Neural cell (in vitro differentiated cells): ENCODE data around the gene SH3RF3. TPM values are rescaled to one million over a fixed set of nuclear protein-coding genes. Genes with fewer than 3 reads are reported as not detected.
"Not testable (repeated sequence)": the region's sequence is repeated elsewhere in the genome, so short reads cannot be mapped to it uniquely, and the experiment has no call there.

Experiments
- H2AFZ ChIP-seq: fragments of 200-600, 300-800 bp; sonication (generic), shearing (Covaris generic); 2 replicates; pipeline ENCODE4 v1.6.0; 2014; ENCODE audit warnings: low read depth, mild to moderate bottlenecking, antibody characterized with exemption, low read length, moderate library complexity
- H3F3A ChIP-seq: fragments of 200-600 bp; shearing (Covaris generic); 2 replicates; pipeline ENCODE4 v1.6.1; 2016; ENCODE audit warnings: mild to moderate bottlenecking, moderate library complexity, mixed read lengths, antibody characterized with exemption, low read length; ENCODE audit not compliant: insufficient read depth, poor library complexity, severe bottlenecking
- H3K27ac ChIP-seq: fragments of 200-600, 300-800 bp; sonication (generic), shearing (Covaris generic); 2 replicates; pipeline ENCODE4 v1.5.1; 2014; ENCODE audit warnings: mild to moderate bottlenecking, low read length, moderate library complexity
- H3K27me3 ChIP-seq: fragments of 300-800, 200-600 bp; sonication (generic), shearing (Covaris generic); 2 replicates; pipeline ENCODE4 v1.6.0; 2014; ENCODE audit warnings: mild to moderate bottlenecking, low read depth, low read length, moderate library complexity; ENCODE audit not compliant: insufficient read depth
- H3K36me3 ChIP-seq: fragments of 300-800, 200-600 bp; sonication (generic), shearing (Covaris generic); 2 replicates; pipeline ENCODE4 v1.5.1; 2014; ENCODE audit warnings: mild to moderate bottlenecking, antibody characterized with exemption, low read length, moderate library complexity; ENCODE audit not compliant: insufficient read depth
- H3K4me2 ChIP-seq: fragments of 300-800, 200-600 bp; sonication (generic), shearing (Covaris generic); 2 replicates; pipeline ENCODE4 v1.6.0; 2014; ENCODE audit warnings: mild to moderate bottlenecking, low read length
- H3K4me3 ChIP-seq: fragments of 300-800, 200-600 bp; sonication (generic), shearing (Covaris generic); 2 replicates; pipeline ENCODE4 v1.5.1; 2014; ENCODE audit warnings: mild to moderate bottlenecking, low read length, moderate library complexity
- H3K79me2 ChIP-seq: fragments of 200-600 bp; shearing (Covaris generic); replicated peaks from 2 replicates; pipeline ENCODE4 v1.6.0; 2014; ENCODE audit warnings: mild to moderate bottlenecking, low read length, moderate library complexity; ENCODE audit not compliant: insufficient read depth
- H3K9ac ChIP-seq: fragments of 300-800, 200-600 bp; sonication (generic), shearing (Covaris generic); 2 replicates; pipeline ENCODE4 v1.6.1; 2016; ENCODE audit warnings: mild to moderate bottlenecking, low read length, mixed read lengths
- H3K9me2 ChIP-seq: fragments of 200-600 bp; shearing (Covaris generic); 2 replicates; pipeline ENCODE4 v1.6.1; 2016; ENCODE audit warnings: mild to moderate bottlenecking, low read length, mixed read lengths; ENCODE audit not compliant: insufficient read depth
- H3K9me3 ChIP-seq: fragments of 200-600, 300-800 bp; sonication (generic), shearing (Covaris generic); 2 replicates; pipeline ENCODE4 v1.6.1; 2016; ENCODE audit warnings: mild to moderate bottlenecking, mixed run types, low read length, moderate library complexity, mixed read lengths
- H4K20me1 ChIP-seq: fragments of 200-600 bp; shearing (Covaris generic); 2 replicates; pipeline ENCODE4 v1.6.1; 2016; ENCODE audit warnings: mild to moderate bottlenecking, mixed run types; ENCODE audit not compliant: insufficient read depth
- EP300 ChIP-seq: fragments of 450-650 bp; conservative IDR thresholded peaks from 2 replicates; pipeline ENCODE4 v1.6.1; 2014; ENCODE audit warnings: antibody characterized with exemption, mild to moderate bottlenecking, moderate library complexity; ENCODE audit not compliant: poor library complexity, severe bottlenecking
- EZH2 ChIP-seq: fragments of 200-600, 300-800 bp; shearing (Covaris generic), sonication (generic); IDR thresholded peaks from 2 replicates; pipeline ENCODE4 v1.6.1; 2014; ENCODE audit warnings: antibody characterized with exemption, low read length, borderline replicate concordance, mild to moderate bottlenecking; ENCODE audit not compliant: insufficient read depth, poor library complexity, severe bottlenecking
- MXI1 ChIP-seq: fragments of 450-650 bp; conservative IDR thresholded peaks from 2 replicates; pipeline ENCODE4 v1.6.1; 2014; ENCODE audit warnings: antibody characterized with exemption, mild to moderate bottlenecking; ENCODE audit not compliant: poor library complexity, severe bottlenecking
- POLR2AphosphoS5 ChIP-seq: IDR thresholded peaks from 2 replicates; pipeline ENCODE4 v1.6.1; 2012
- RAD21 ChIP-seq: fragments of 450-650 bp; conservative IDR thresholded peaks from 2 replicates; pipeline ENCODE4 v1.6.1; 2014; ENCODE audit warnings: antibody characterized with exemption, mild to moderate bottlenecking, moderate library complexity
- SMC3 ChIP-seq: fragments of 450-650 bp; conservative IDR thresholded peaks from 2 replicates; pipeline ENCODE4 v1.6.1; 2014; ENCODE audit warnings: antibody characterized with exemption, mild to moderate bottlenecking, moderate library complexity; ENCODE audit not compliant: poor library complexity
- TAF1 ChIP-seq: IDR thresholded peaks from 2 replicates; pipeline ENCODE4 v1.6.1; 2012; ENCODE audit warnings: low read depth
- polyA plus RNA-seq: library from polyadenylated mRNA; depleted of rRNA; stranded (reverse); fragments of >200 nt; gene quantifications from 2 replicates; pipeline ENCODE4 v1.2.3, GENCODE V29; 2014
- TF ChIP-seq, protein P1 (sequence below): IDR thresholded peaks from 2 replicates; pipeline ENCODE4 v1.6.1; 2012; ENCODE audit warnings: borderline replicate concordance
- TF ChIP-seq, protein P2 (sequence below): fragments of 450-650 bp; IDR thresholded peaks from 2 replicates; pipeline ENCODE4 v1.5.1; 2014; ENCODE audit warnings: antibody characterized with exemption, mild to moderate bottlenecking, moderate library complexity; ENCODE audit not compliant: poor library complexity, severe bottlenecking

The SH3RF3 gene
- polyA plus RNA-seq, 1 donor from 2014 or later: 0.53 TPM

DNA sequence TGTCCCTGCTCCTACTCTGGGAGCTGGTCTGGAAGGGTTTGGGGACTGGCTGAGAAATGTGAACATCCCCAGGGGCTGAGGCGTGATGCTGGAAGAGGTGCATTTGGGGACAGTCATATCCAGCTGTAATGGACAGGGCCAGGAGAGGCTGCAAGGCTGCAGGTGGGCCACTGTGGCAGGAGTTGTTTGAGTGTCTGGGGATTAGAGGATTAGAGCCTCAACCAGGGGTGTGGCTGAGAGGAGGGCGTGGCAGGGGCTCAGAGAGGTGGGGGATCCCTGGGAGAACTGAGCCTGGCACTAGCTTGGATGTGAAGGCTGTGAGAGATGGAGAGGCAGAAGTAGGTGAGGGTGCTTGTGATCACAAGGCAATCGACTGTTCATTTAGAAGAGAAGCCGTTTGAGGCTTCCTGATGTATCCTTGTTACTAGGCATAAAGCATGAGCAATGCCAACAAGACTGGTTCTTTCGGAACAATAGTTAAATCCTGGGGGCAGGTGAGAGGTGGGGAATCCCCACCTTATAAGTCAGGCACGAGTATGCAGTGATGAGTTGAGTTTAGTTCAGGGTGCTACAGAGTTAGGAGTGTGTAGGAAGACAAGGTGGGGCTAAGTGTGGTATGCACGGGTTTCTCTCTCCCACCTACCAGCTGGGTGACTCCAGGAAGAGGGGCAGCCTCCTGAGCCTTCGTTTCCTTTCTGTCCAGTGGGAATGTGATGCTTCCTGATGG, 31.9 kb downstream of the SH3RF3 start:
- Histone ChIP-seq H3K9me3 (no peaks in the 10 kb centered on the region), H3K9me2 (no peaks in the 10 kb centered on the region), H3K4me3 (no peak overlapping the region), H3F3A (no peaks in the 10 kb centered on the region), H4K20me1 (no peaks in the 10 kb centered on the region), H3K4me2 (no peak overlapping the region), H3K27me3 (no peaks in the 10 kb centered on the region), H2AFZ (no peak overlapping the region), H3K9ac (no peak overlapping the region), H3K27ac (no peak overlapping the region), H3K79me2 (no peaks in the 10 kb centered on the region), H3K36me3 (no peaks in the 10 kb centered on the region)
- TF ChIP-seq RAD21: no peak
- TF ChIP-seq MXI1: no peak
- no peak for TF ChIP-seq POLR2AphosphoS5
- no peak for TF ChIP-seq EP300
- no peak for TF ChIP-seq TAF1
- TF ChIP-seq, protein P1, sequence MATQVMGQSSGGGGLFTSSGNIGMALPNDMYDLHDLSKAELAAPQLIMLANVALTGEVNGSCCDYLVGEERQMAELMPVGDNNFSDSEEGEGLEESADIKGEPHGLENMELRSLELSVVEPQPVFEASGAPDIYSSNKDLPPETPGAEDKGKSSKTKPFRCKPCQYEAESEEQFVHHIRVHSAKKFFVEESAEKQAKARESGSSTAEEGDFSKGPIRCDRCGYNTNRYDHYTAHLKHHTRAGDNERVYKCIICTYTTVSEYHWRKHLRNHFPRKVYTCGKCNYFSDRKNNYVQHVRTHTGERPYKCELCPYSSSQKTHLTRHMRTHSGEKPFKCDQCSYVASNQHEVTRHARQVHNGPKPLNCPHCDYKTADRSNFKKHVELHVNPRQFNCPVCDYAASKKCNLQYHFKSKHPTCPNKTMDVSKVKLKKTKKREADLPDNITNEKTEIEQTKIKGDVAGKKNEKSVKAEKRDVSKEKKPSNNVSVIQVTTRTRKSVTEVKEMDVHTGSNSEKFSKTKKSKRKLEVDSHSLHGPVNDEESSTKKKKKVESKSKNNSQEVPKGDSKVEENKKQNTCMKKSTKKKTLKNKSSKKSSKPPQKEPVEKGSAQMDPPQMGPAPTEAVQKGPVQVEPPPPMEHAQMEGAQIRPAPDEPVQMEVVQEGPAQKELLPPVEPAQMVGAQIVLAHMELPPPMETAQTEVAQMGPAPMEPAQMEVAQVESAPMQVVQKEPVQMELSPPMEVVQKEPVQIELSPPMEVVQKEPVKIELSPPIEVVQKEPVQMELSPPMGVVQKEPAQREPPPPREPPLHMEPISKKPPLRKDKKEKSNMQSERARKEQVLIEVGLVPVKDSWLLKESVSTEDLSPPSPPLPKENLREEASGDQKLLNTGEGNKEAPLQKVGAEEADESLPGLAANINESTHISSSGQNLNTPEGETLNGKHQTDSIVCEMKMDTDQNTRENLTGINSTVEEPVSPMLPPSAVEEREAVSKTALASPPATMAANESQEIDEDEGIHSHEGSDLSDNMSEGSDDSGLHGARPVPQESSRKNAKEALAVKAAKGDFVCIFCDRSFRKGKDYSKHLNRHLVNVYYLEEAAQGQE: no peak
- no peak for TF ChIP-seq SMC3
- TF ChIP-seq, protein P2, sequence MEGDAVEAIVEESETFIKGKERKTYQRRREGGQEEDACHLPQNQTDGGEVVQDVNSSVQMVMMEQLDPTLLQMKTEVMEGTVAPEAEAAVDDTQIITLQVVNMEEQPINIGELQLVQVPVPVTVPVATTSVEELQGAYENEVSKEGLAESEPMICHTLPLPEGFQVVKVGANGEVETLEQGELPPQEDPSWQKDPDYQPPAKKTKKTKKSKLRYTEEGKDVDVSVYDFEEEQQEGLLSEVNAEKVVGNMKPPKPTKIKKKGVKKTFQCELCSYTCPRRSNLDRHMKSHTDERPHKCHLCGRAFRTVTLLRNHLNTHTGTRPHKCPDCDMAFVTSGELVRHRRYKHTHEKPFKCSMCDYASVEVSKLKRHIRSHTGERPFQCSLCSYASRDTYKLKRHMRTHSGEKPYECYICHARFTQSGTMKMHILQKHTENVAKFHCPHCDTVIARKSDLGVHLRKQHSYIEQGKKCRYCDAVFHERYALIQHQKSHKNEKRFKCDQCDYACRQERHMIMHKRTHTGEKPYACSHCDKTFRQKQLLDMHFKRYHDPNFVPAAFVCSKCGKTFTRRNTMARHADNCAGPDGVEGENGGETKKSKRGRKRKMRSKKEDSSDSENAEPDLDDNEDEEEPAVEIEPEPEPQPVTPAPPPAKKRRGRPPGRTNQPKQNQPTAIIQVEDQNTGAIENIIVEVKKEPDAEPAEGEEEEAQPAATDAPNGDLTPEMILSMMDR: no peak
- TF ChIP-seq EZH2: no peak

DNA sequence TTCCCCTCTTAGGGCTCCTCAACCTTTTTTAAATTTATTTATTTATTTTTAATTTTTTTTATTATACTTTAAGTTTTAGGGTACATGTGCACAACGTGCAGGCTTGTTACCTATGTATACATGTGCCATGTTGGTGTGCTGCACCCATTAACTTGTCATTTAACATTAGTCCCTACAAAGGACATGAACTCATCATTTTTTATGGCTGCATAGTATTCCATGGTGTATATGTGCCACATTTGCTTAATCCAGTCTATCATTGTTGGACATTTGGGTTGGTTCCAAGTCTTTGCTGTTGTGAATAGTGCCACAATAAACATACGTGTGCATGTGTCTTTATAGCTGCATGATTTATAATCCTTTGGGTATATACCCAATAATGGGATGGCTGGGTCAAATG, 33.4 kb downstream of the SH3RF3 start:
- not testable (repeated sequence) for H3K36me3 ChIP-seq, H3K9me2 ChIP-seq, H3K79me2 ChIP-seq, H3K9ac ChIP-seq, H2AFZ ChIP-seq, H3F3A ChIP-seq, H3K4me2 ChIP-seq, H4K20me1 ChIP-seq, H3K27me3 ChIP-seq, H3K27ac ChIP-seq, H3K4me3 ChIP-seq, H3K9me3 ChIP-seq
